SK-N-SH (cell line): ENCODE data around the gene AGBL1. TPM values are rescaled to one million over a fixed set of nuclear protein-coding genes. Genes with fewer than 3 reads are reported as not detected.
A peak's percentile ranks its signal among the peaks of the same experiment; 100 is the strongest.

Source experiments
- CTCF ChIA-PET: fragments of 300-600, 350-600 bp; formaldehyde crosslinking; extraction: SDS; loops from one replicate; lab custom pipeline; 2021; lab: Yijun Ruan, JAX
- POLR2A ChIA-PET: fragments of 350-600 bp; sonication (Branson Sonifier 250); formaldehyde crosslinking; extraction: SDS; loops from one replicate; lab custom pipeline; 2020; ENCODE audit warnings: antibody characterized with exemption, inconsistent platforms; lab: Yijun Ruan, JAX
- DNase-seq: peaks from one replicate; pipeline ENCODE4 v3.0.0; 2012
- H2AFZ ChIP-seq: fragments of 200-600 bp; sonication (generic); 2 replicates; pipeline ENCODE4 v1.8.1; 2016; ENCODE audit warnings: antibody characterized with exemption, mild to moderate bottlenecking, low read depth
- H3F3A ChIP-seq: fragments of 200-600 bp; sonication (generic); replicated peaks from 2 replicates; pipeline ENCODE3; 2016; ENCODE audit warnings: antibody characterized with exemption, mild to moderate bottlenecking; ENCODE audit not compliant: insufficient read depth
- H3K27ac ChIP-seq, 2 experiments: fragments of 200-500 bp in 1 of 2; fragments of 200-600 bp in 1 of 2; sonication (Bioruptor generic) in 1 of 2; sonication (generic), shearing (Covaris generic) in 1 of 2; 2 replicates each; pipeline versions ENCODE4 v1.5.1 to v1.6.1; 2014 to 2016; ENCODE audit warnings: low read depth in 2 of 2, inconsistent platforms in 1 of 2, low read length in 1 of 2, mild to moderate bottlenecking in 1 of 2, mixed read lengths in 1 of 2
- H3K27me3 ChIP-seq: fragments of 200-600 bp; sonication (generic), shearing (Covaris generic); 2 replicates; pipeline ENCODE4 v1.6.1; 2016; ENCODE audit warnings: mixed run types; ENCODE audit not compliant: insufficient read depth
- H3K36me3 ChIP-seq, 2 experiments: fragments of 200-500 bp in 1 of 2; fragments of 200-600 bp in 1 of 2; sonication (Bioruptor generic) in 1 of 2; sonication (generic) in 1 of 2; replicated peaks in 1 of 2; 2 replicates each; pipeline versions ENCODE3 to v1.5.1; 2014 to 2016; ENCODE audit warnings: low read length in 1 of 2, mild to moderate bottlenecking in 1 of 2; ENCODE audit not compliant: insufficient read depth in 2 of 2, control insufficient read depth in 1 of 2
- H3K4me1 ChIP-seq, 2 experiments: fragments of 200-500 bp in 1 of 2; fragments of 200-600 bp in 1 of 2; sonication (Bioruptor generic) in 1 of 2; sonication (generic), shearing (Covaris generic) in 1 of 2; 2 replicates each; pipeline versions ENCODE4 v1.5.1 to v1.6.1; 2014 to 2016; ENCODE audit warnings: low read depth in 1 of 2, low read length in 1 of 2, mixed run types in 1 of 2; ENCODE audit not compliant: insufficient read depth in 2 of 2, control insufficient read depth in 1 of 2
- H3K4me2 ChIP-seq: fragments of 200-600 bp; sonication (generic), shearing (Covaris generic); 2 replicates; pipeline ENCODE4 v1.6.1; 2017; ENCODE audit warnings: mixed run types
- H3K4me3 ChIP-seq, 2 experiments: fragments of 200-500 bp in 1 of 2; fragments of 200-600 bp in 1 of 2; sonication (Bioruptor generic) in 1 of 2; sonication (generic), shearing (Covaris generic) in 1 of 2; 2 replicates each; pipeline versions ENCODE4 v1.5.1 to v1.8.1; 2014 to 2016; ENCODE audit warnings: low read depth in 2 of 2, inconsistent platforms in 1 of 2, low read length in 1 of 2, mild to moderate bottlenecking in 1 of 2, mixed read lengths in 1 of 2, moderate library complexity in 1 of 2
- H3K79me2 ChIP-seq: fragments of 200-600 bp; sonication (generic); 2 replicates; pipeline ENCODE4 v1.8.1; 2017; ENCODE audit warnings: mild to moderate bottlenecking; ENCODE audit not compliant: insufficient read depth
- H3K9ac ChIP-seq: fragments of 200-600 bp; sonication (generic); 2 replicates; pipeline ENCODE4 v1.6.1; 2017; ENCODE audit warnings: mixed run types
- H3K9me2 ChIP-seq: fragments of 200-600 bp; sonication (generic); 2 replicates; pipeline ENCODE4 v1.6.1; 2017; ENCODE audit warnings: mixed run types
- H3K9me3 ChIP-seq: fragments of 200-600 bp; sonication (generic); 2 replicates; pipeline ENCODE4 v1.6.1; 2017; ENCODE audit warnings: mixed run types, mild to moderate bottlenecking, moderate library complexity
- H4K20me1 ChIP-seq: fragments of 200-600 bp; sonication (generic); 2 replicates; pipeline ENCODE4 v1.6.1; 2017; ENCODE audit warnings: mild to moderate bottlenecking, mixed run types; ENCODE audit not compliant: insufficient read depth
- CHD2 ChIP-seq: fragments of 150-350 bp; IDR thresholded peaks from 2 replicates; pipeline ENCODE4 v1.6.1; 2018; ENCODE audit warnings: low read length; ENCODE audit not compliant: partially characterized antibody
- EP300 ChIP-seq, 2 experiments: IDR thresholded peaks; 2 replicates each; pipeline versions ENCODE4 v1.4.0 to v1.6.1; 2012; ENCODE audit warnings: borderline replicate concordance in 1 of 2, low read depth in 1 of 2, low read length in 1 of 2
- EZH2phosphoT487 ChIP-seq: fragments of 200-600 bp; sonication (generic); IDR thresholded peaks from 2 replicates; pipeline ENCODE4 v1.6.1; 2017; ENCODE audit warnings: low read depth, mixed run types, mild to moderate bottlenecking, antibody characterized with exemption, moderate library complexity, borderline replicate concordance
- FOSL2 ChIP-seq: IDR thresholded peaks from 2 replicates; pipeline ENCODE4 v1.4.0; 2012; ENCODE audit warnings: low read depth, mild to moderate bottlenecking, moderate library complexity, borderline replicate concordance
- FOXM1 ChIP-seq: IDR thresholded peaks from 2 replicates; pipeline ENCODE4 v1.4.0; 2012; ENCODE audit warnings: low read depth, mild to moderate bottlenecking
- GATA2 ChIP-seq: sonication (generic); formaldehyde crosslinking; IDR thresholded peaks from 2 replicates; pipeline ENCODE4 v1.5.0; 2020; ENCODE audit warnings: mild to moderate bottlenecking, missing genetic modification reagents
- IRF3 ChIP-seq: fragments of 150-350 bp; IDR thresholded peaks from 2 replicates; pipeline ENCODE4 v1.6.1; 2016; ENCODE audit warnings: mild to moderate bottlenecking, low read depth, low read length
- JUND ChIP-seq: IDR thresholded peaks from 2 replicates; pipeline ENCODE4 v1.4.0; 2012
- MEF2A ChIP-seq: IDR thresholded peaks from 2 replicates; pipeline ENCODE4 v1.4.0; 2012; ENCODE audit warnings: low read depth, borderline replicate concordance
- MXI1 ChIP-seq: IDR thresholded peaks from 2 replicates; pipeline ENCODE4 v1.6.1; 2012; ENCODE audit warnings: mild to moderate bottlenecking, low read depth, low read length, improper control_type of control experiment
- NFIC ChIP-seq: IDR thresholded peaks from 2 replicates; pipeline ENCODE4 v1.4.0; 2012; ENCODE audit warnings: borderline replicate concordance
- PBX3 ChIP-seq: IDR thresholded peaks from 2 replicates; pipeline ENCODE4; 2012
- POLR2AphosphoS5 ChIP-seq: IDR thresholded peaks from 2 replicates; pipeline ENCODE4 v1.6.1; 2012; ENCODE audit warnings: low read depth, low read length
- RAD21 ChIP-seq: IDR thresholded peaks from 2 replicates; pipeline ENCODE4 v1.6.1; 2012; ENCODE audit warnings: mild to moderate bottlenecking, low read length
- RXRA ChIP-seq: IDR thresholded peaks from 2 replicates; pipeline ENCODE4 v1.4.0; 2012; ENCODE audit warnings: low read depth, mild to moderate bottlenecking, borderline replicate concordance
- SIN3A ChIP-seq: IDR thresholded peaks from 2 replicates; pipeline ENCODE4 v1.6.1; 2012; ENCODE audit warnings: low read depth, mild to moderate bottlenecking, low read length, moderate library complexity, borderline replicate concordance
- TAF1 ChIP-seq: IDR thresholded peaks from 2 replicates; pipeline ENCODE4 v1.6.1; 2012; ENCODE audit warnings: low read depth, mild to moderate bottlenecking, low read length, moderate library complexity, borderline replicate concordance
- TCF12 ChIP-seq: IDR thresholded peaks from 2 replicates; pipeline ENCODE4 v1.4.0; 2012
- TEAD4 ChIP-seq: IDR thresholded peaks from 2 replicates; pipeline ENCODE4 v1.4.0; 2012; ENCODE audit warnings: mild to moderate bottlenecking, borderline replicate concordance; ENCODE audit not compliant: insufficient read depth
- USF1 ChIP-seq: IDR thresholded peaks from 2 replicates; pipeline ENCODE4 v1.4.0; 2012; ENCODE audit warnings: low read depth, borderline replicate concordance
- WGBS: methylation state at CpG from one replicate; pipeline ENCODE4 v1.1.6; 2017; ENCODE audit warnings: low lambda C conversion rate; 5-methylcytosine and 5-hydroxymethylcytosine counted together
- polyA plus RNA-seq, 3 experiments: library from polyadenylated mRNA; depleted of rRNA; stranded (reverse); fragments of >200 nt; gene quantifications; 2 replicates each; pipeline ENCODE4 v1.2.3, GENCODE V29; 2012

Gene AGBL1
- polyA plus RNA-seq, 1 of the 3 experiments (the other 2 are of a cell fraction), result not detected

- TF ChIP-seq PBX3 (no peak), USF1 (no peak), GATA2 (CRISPR knock-in tag) (no peak), EZH2phosphoT487 (no peak), NFIC (no peak), RAD21 (peak; percentile 64), EP300 (IDR thresholded peaks at IDR 0.05; ENCODE audit: borderline replicate concordance in 1 of 2, low read depth in 1 of 2, low read length in 1 of 2) (no peak), RXRA (no peak), SIN3A (no peak), TAF1 (no peak)
These were observed 611.5 kb downstream of the AGBL1 start (continued) for GRCh38 chr15:86691091-86691663.

- ChIA-PET POLR2A (no interaction called here), CTCF (no interaction called here)
- WGBS, result 22% methylated on average over 3 of the region's 3 CpGs
- H3K4me1 ChIP-seq, result peaks cover 0 to 2% of the 10 kb centered on the region in 2 experiments; a peak in 1 of 4 replicates
- DNase-seq, result no peak
- H3K9me3 ChIP-seq, result no peaks in the 10 kb centered on the region
- no peaks in the 10 kb centered on the region for H3F3A ChIP-seq
- no peak overlapping the region for H3K9ac ChIP-seq
- no peaks in the 10 kb centered on the region for H3K27me3 ChIP-seq
- H3K4me2 ChIP-seq, result no peak overlapping the region
- no peaks in the 10 kb centered on the region for H3K9me2 ChIP-seq
- no peaks in the 10 kb centered on the region for H4K20me1 ChIP-seq
- TF ChIP-seq TCF12 (no peak), EP300 (IDR thresholded peaks at IDR 0.05; ENCODE audit: borderline replicate concordance in 1 of 2, low read depth in 1 of 2, low read length in 1 of 2) (no peak), MXI1 (no peak), MEF2A (no peak), JUND (no peak)
- no peaks in the 10 kb centered on the region for H3K36me3 ChIP-seq
- no peak overlapping the region for H2AFZ ChIP-seq
- H3K4me3 ChIP-seq, result no peak overlapping the region
- H3K27ac ChIP-seq, result no peak overlapping the region
- no peaks in the 10 kb centered on the region for H3K79me2 ChIP-seq
These were observed 621.4 kb downstream of the AGBL1 start for GRCh38 chr15:86700864-86701610.

GRCh38 chr15:86701611-86701963 lies 621.9 kb downstream of the AGBL1 start:
- no peak overlapping the region for H2AFZ ChIP-seq
- POLR2A ChIA-PET, result no interaction called here
- TF ChIP-seq EP300 (IDR thresholded peaks at IDR 0.05; ENCODE audit: borderline replicate concordance in 1 of 2, low read depth in 1 of 2, low read length in 1 of 2), result no peak
- TF ChIP-seq FOSL2, result no peak
- no peak for TF ChIP-seq IRF3
- no peak for TF ChIP-seq MXI1
- TF ChIP-seq RAD21, result no peak
- TF ChIP-seq POLR2AphosphoS5, result no peak
- no peak for TF ChIP-seq JUND
- no peak for TF ChIP-seq PBX3
- no peak for TF ChIP-seq TEAD4
- TF ChIP-seq USF1, result no peak
- TF ChIP-seq FOXM1, result no peak
- no peak for TF ChIP-seq CHD2
- TF ChIP-seq, all 33 proteins: peak for 0
- Histone ChIP-seq H3K9ac (no peak overlapping the region), H3K4me2 (no peak overlapping the region), H3K4me3 (no peak overlapping the region), H3K79me2 (no peaks in the 10 kb centered on the region), H3F3A (no peaks in the 10 kb centered on the region), H3K9me3 (no peaks in the 10 kb centered on the region), H3K27me3 (no peaks in the 10 kb centered on the region), H4K20me1 (no peaks in the 10 kb centered on the region), H3K4me1 (peaks cover 0 to 2% of the 10 kb centered on the region in 2 experiments; a peak in 1 of 4 replicates), H3K9me2 (no peaks in the 10 kb centered on the region), H3K27ac (no peak overlapping the region), H3K36me3 (no peaks in the 10 kb centered on the region)
- CTCF ChIA-PET, result no interaction called here
- DNase-seq, result no peak
